Liver (tissue), 9 donors: ENCODE data around the gene JPT1. TPM values are rescaled to one million over a fixed set of nuclear protein-coding genes. Genes with fewer than 3 reads are reported as not detected.

Experiments used
- DNase-seq: peaks from one replicate; pipeline ENCODE4 v3.0.0-alpha.2; 2017; ENCODE audit warnings: low spot score
- H3K27ac ChIP-seq, 2 donors: one replicate each; pipeline ENCODE4 v1.7.0; 2013; ENCODE audit warnings: inconsistent platforms in 2 of 2, low read length in 2 of 2, control low read depth in 1 of 2, low read depth in 1 of 2, mild to moderate bottlenecking in 1 of 2
- H3K27me3 ChIP-seq, 4 donors: one replicate each; pipeline versions ENCODE4 v1.6.1 to v1.7.0; 2013; ENCODE audit warnings: low read length in 3 of 4, inconsistent platforms in 1 of 4, mild to moderate bottlenecking in 1 of 4, moderate library complexity in 1 of 4; ENCODE audit not compliant: control insufficient read depth in 4 of 4, insufficient read depth in 4 of 4
- H3K36me3 ChIP-seq, 4 donors: one replicate each; pipeline versions ENCODE4 v1.6.1 to v1.7.0; 2013; ENCODE audit warnings: low read length in 3 of 4, mild to moderate bottlenecking in 3 of 4, low read depth in 1 of 4, moderate library complexity in 1 of 4; ENCODE audit not compliant: control insufficient read depth in 4 of 4, insufficient read depth in 3 of 4
- H3K4me1 ChIP-seq, 4 donors: one replicate each; pipeline versions ENCODE4 v1.6.1 to v1.7.0; 2013; ENCODE audit warnings: low read length in 3 of 4, mild to moderate bottlenecking in 3 of 4, moderate library complexity in 1 of 4; ENCODE audit not compliant: control insufficient read depth in 4 of 4, insufficient read depth in 4 of 4
- H3K4me3 ChIP-seq, 3 donors: one replicate each; pipeline versions ENCODE4 v1.6.1 to v1.7.0; 2013; ENCODE audit warnings: low read length in 3 of 3, control low read depth in 1 of 3, low read depth in 1 of 3, mild to moderate bottlenecking in 1 of 3
- H3K9ac ChIP-seq, 2 donors: one replicate each; pipeline ENCODE4 v1.7.0; 2013; ENCODE audit warnings: low read length in 2 of 2, mild to moderate bottlenecking in 2 of 2, moderate library complexity in 2 of 2, control low read depth in 1 of 2, low read depth in 1 of 2
- H3K9me3 ChIP-seq, 4 donors: one replicate each; pipeline versions ENCODE4 v1.6.1 to v1.7.0; 2013; ENCODE audit warnings: low read length in 3 of 4; ENCODE audit not compliant: control insufficient read depth in 4 of 4
- EGR1 ChIP-seq, 2 donors: IDR thresholded peaks; 2 replicates each; pipeline ENCODE4 v1.6.1; 2016 to 2018; ENCODE audit warnings: antibody characterized with exemption in 2 of 2, low read depth in 2 of 2
- FOXA1 ChIP-seq: IDR thresholded peaks from 2 replicates; pipeline ENCODE4 v1.6.1; 2016; ENCODE audit warnings: antibody characterized with exemption
- HNF4A ChIP-seq, 2 donors: conservative IDR thresholded peaks; 2 replicates each; pipeline ENCODE4 v1.6.1; 2016; ENCODE audit warnings: antibody characterized with exemption in 2 of 2, mild to moderate bottlenecking in 2 of 2
- HNF4G ChIP-seq: IDR thresholded peaks from 2 replicates; pipeline ENCODE4 v1.6.1; 2016; ENCODE audit warnings: antibody characterized with exemption
- RXRA ChIP-seq, 2 donors: IDR thresholded peaks; 2 replicates each; pipeline ENCODE4 v1.6.1; 2017 to 2018; ENCODE audit warnings: antibody characterized with exemption in 2 of 2, mild to moderate bottlenecking in 1 of 2
- SP1 ChIP-seq: IDR thresholded peaks from 2 replicates; pipeline ENCODE4 v1.6.1; 2018; ENCODE audit warnings: antibody characterized with exemption, mild to moderate bottlenecking
- TAF1 ChIP-seq: conservative IDR thresholded peaks from 2 replicates; pipeline ENCODE4 v1.6.1; 2016; ENCODE audit warnings: antibody characterized with exemption, mild to moderate bottlenecking
- YY1 ChIP-seq: IDR thresholded peaks from 2 replicates; pipeline ENCODE4 v1.6.1; 2016; ENCODE audit warnings: antibody characterized with exemption, mild to moderate bottlenecking
- WGBS: extraction: QIAGEN DNeasy Blood & Tissue Kit; methylation state at CpG from one replicate; pipeline ENCODE4 v1.1.7; 2013; 5-methylcytosine and 5-hydroxymethylcytosine counted together
- polyA plus RNA-seq, 2 donors: library from polyadenylated mRNA; stranded (reverse) in 1 of 2; unstranded in 1 of 2; fragments of 200-250 nt in 1 of 2; fragments of >200 nt in 1 of 2; fragmentation: Nextera tagmentation in 1 of 2; extraction: Ambion mirVana in 1 of 2; gene quantifications; one replicate each; pipeline versions ENCODE4 v1.2.1 to v1.2.3, GENCODE V29; 2013 to 2015
- total RNA-seq, 2 donors: library from RNA; depleted of rRNA; stranded (reverse); fragments of >200 nt; gene quantifications; one replicate each; pipeline ENCODE4 v1.2.3, GENCODE V29; 2014
- TF ChIP-seq, protein P1 (sequence below): fragments of 150-350 bp; IDR thresholded peaks from 2 replicates; pipeline ENCODE4 v1.5.1; 2017; ENCODE audit warnings: improper control_type of control experiment, low read depth, low read length; ENCODE audit not compliant: missing input control
- TF ChIP-seq, protein P2 (sequence below): IDR thresholded peaks from 2 replicates; pipeline ENCODE4 v1.6.1; 2016; ENCODE audit warnings: antibody characterized with exemption
- TF ChIP-seq, protein P3 (sequence below): IDR thresholded peaks from 2 replicates; pipeline ENCODE4 v1.6.1; 2016; ENCODE audit warnings: antibody characterized with exemption
- TF ChIP-seq, protein P4 (sequence below): IDR thresholded peaks from 2 replicates; pipeline ENCODE4 v1.6.1; 2016; ENCODE audit warnings: antibody characterized with exemption
- donor health status: healthy.
- donor health status: healthy.
- donor health status: healthy.
- donor health status: healthy.
- donor health status: healthy.

JPT1 gene
- total and polyA plus RNA-seq, 4 donors = 20.5 to 47.8 (median 43.9) TPM

DNA sequence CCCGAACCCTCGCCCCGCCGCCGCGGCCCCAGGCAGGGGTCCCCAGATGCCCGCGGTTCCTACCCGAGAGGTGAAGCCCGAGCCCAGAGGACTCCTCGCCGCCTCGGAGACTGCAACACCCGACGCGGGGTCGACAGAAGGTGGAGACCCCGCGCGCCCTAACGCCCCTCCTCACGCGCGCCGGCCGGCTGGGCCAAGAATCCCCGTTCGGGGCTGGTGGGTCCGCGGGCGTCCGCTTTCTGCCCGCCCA lies 27.9 kb upstream of the JPT1 start:
- Histone ChIP-seq H3K4me3 (peak overlapping the region; percentile 88 to 98 (median 89)), H3K9ac (peak overlapping the region; percentile 78 to 85), H3K4me1 (peaks cover 1 to 16% (median 6%) of the 10 kb centered on the region in 4 donors), H3K27me3 (no peaks in the 10 kb centered on the region), H3K36me3 (peaks cover 5 to 12% (median 7%) of the 10 kb centered on the region in 4 donors), H3K9me3 (no peaks in the 10 kb centered on the region), H3K27ac (peak overlapping the region; percentile 91 to 93)
- WGBS = under 1% methylated on average over 33 of the region's 33 CpGs
- TF ChIP-seq, protein P1, sequence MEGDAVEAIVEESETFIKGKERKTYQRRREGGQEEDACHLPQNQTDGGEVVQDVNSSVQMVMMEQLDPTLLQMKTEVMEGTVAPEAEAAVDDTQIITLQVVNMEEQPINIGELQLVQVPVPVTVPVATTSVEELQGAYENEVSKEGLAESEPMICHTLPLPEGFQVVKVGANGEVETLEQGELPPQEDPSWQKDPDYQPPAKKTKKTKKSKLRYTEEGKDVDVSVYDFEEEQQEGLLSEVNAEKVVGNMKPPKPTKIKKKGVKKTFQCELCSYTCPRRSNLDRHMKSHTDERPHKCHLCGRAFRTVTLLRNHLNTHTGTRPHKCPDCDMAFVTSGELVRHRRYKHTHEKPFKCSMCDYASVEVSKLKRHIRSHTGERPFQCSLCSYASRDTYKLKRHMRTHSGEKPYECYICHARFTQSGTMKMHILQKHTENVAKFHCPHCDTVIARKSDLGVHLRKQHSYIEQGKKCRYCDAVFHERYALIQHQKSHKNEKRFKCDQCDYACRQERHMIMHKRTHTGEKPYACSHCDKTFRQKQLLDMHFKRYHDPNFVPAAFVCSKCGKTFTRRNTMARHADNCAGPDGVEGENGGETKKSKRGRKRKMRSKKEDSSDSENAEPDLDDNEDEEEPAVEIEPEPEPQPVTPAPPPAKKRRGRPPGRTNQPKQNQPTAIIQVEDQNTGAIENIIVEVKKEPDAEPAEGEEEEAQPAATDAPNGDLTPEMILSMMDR = no peak
- TF ChIP-seq, protein P2, sequence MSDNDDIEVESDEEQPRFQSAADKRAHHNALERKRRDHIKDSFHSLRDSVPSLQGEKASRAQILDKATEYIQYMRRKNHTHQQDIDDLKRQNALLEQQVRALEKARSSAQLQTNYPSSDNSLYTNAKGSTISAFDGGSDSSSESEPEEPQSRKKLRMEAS = no peak
- TF ChIP-seq HNF4G = no peak
- no peak for TF ChIP-seq RXRA (IDR thresholded peaks at IDR 0.05)
- TF ChIP-seq SP1 = no peak
- no peak for TF ChIP-seq TAF1
- TF ChIP-seq, protein P3, sequence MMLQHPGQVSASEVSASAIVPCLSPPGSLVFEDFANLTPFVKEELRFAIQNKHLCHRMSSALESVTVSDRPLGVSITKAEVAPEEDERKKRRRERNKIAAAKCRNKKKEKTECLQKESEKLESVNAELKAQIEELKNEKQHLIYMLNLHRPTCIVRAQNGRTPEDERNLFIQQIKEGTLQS = no peak
- no peak for TF ChIP-seq HNF4A (conservative IDR thresholded peaks at IDR 0.05)
- TF ChIP-seq EGR1 (IDR thresholded peaks at IDR 0.05; ENCODE audit: low read depth in 2 of 2) = no peak
- DNase-seq = no peak

DNA sequence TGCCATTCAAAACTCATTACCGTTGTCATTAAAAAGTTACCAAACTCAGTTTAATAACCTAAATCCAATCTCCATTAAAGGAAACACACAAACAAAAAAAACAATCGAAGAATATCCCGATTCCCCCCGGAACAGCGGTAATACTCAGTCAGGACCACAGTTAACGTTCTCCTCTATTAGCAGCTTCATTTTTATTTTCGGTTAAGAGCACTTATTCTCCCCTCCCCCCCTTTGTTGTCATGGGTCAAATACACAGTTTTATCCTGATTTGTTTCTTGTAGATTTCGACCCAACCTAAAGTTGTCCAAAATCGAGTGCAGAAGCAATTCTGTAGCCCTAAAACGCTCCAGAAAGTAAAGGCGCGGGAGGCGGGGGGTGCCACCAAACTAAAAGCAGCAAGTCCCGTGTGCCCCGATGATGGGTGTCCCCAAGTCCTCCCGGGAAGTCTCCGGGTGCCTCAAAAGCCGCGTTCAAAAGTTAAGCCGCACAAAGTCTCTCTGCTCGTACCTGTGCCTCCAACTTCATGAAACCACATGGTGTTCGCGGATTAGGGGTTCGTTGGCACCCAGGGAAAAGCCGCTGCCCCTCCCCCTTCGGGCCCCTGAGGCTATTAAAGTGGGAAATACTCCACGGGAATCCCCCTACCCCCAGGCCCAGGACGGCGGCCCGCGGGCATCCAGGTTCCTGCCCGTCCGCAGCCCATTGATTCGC lies 27.5 kb upstream of the JPT1 start:
- Histone ChIP-seq H3K9ac (peak overlapping the region; percentile 78 to 85), H3K36me3 (peaks cover 6 to 12% (median 7%) of the 10 kb centered on the region in 4 donors), H3K4me3 (peak overlapping the region; percentile 88 to 98 (median 89)), H3K9me3 (no peaks in the 10 kb centered on the region), H3K27ac (peak overlapping the region; percentile 91 to 93), H3K4me1 (peaks cover 0 to 16% (median 6%) of the 10 kb centered on the region in 4 donors), H3K27me3 (no peaks in the 10 kb centered on the region)
- under 1% methylated on average over 34 of the region's 34 CpGs for WGBS
- DNase-seq = peak; percentile 50
- TF ChIP-seq, protein P3 = no peak
- TF ChIP-seq, protein P4, sequence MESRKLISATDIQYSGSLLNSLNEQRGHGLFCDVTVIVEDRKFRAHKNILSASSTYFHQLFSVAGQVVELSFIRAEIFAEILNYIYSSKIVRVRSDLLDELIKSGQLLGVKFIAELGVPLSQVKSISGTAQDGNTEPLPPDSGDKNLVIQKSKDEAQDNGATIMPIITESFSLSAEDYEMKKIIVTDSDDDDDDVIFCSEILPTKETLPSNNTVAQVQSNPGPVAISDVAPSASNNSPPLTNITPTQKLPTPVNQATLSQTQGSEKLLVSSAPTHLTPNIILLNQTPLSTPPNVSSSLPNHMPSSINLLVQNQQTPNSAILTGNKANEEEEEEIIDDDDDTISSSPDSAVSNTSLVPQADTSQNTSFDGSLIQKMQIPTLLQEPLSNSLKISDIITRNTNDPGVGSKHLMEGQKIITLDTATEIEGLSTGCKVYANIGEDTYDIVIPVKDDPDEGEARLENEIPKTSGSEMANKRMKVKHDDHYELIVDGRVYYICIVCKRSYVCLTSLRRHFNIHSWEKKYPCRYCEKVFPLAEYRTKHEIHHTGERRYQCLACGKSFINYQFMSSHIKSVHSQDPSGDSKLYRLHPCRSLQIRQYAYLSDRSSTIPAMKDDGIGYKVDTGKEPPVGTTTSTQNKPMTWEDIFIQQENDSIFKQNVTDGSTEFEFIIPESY = no peak
- TF ChIP-seq RXRA (IDR thresholded peaks at IDR 0.05) (no peak), YY1 (peak; percentile 28), TAF1 (no peak), FOXA1 (no peak)
- TF ChIP-seq, protein P2 = no peak
